ENCODE measurements around the gene VAPB.
"Not testable (repeated sequence)": the region's sequence is repeated elsewhere in the genome, so short reads cannot be mapped to it uniquely, and the experiment has no call there.

Gene VAPB

DNA sequence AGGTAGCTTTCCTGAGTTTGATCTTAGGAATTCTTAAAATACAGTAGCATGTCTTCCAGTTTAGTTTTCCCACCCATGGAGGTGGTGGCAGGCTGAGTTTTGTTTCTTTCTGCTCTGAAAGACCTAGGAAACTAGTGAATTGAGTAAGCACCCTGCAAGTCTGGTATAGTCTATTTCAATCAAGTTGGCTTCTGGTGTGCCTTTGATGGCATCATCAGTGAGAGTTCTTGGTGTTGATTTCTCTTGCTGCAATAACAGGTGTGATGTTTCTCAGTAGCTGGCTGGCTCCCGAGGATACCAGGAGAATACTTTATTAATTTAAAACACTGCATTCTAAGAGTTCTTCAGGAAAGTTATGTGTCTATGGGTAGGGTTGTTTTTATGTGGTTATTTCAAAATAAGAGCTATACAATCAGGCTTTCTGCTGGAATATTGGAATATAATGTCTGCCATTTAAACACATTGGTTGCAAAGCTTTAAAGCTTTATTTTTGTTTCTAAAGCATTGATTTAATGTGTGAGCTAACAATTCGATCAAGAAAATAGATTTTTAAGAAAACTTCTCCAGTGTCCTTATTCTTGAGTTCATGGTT is 19.0 kb downstream of the VAPB start:
- DNase-seq (ENCODE audit: low read depth) = no peak

DNA sequence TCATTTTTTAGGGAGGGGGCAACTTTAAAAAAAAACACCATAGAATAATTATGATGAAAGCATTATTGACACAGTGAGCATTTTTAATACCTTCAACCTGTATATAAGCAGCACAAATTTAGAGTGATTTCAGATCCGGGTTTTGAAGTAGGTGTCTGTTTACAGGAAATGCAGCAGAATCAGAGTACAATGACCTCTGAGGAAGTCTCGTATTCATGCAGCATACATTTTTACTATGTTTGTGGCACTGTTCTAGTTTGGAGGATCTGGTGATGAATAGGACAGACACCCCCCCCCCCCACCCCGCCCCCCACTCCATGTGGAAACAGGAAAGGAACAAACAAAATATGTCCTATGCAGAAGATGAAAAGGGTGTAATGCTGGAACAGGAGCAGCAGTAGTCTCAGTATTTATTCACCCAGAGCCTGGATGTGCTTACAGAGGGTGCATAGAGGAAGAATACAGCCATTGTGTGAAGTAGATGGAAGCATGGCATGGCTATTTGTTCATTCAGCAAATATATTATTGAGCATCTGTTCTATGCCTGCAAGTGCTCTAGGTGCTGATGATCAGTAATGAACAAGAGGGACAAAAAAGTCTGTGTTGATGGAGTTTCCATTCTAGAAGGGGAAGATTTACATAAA is 19.7 kb downstream of the VAPB start:
- DNase-seq (ENCODE audit: low read depth) = no peak

DNA sequence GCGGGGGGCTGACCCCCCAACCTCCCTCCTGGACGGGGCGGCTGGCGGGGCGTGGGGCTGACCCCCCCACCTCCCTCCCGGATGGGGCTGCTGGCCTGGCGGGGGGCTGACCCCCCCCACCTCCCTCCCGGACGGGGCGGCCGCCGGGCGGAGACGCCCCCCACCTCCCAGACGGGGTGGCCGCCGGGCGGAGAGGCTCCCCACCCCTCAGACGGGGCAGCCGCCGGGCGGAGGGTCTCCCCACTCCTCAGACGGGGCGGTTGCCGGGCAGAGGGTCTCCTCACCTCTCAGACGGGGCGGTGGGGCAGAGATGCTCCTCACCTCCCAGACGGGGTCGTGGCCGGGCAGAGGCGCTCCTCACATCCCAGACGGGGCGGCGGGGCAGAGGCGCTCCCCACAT is 25.2 kb downstream of the VAPB start:
- DNase-seq (ENCODE audit: low read depth) = not testable (repeated sequence)

- not testable (repeated sequence) for DNase-seq (ENCODE audit: low read depth)
These were observed 25.8 kb downstream of the VAPB start for GRCh38 chr20:58414786-58415185.

DNA sequence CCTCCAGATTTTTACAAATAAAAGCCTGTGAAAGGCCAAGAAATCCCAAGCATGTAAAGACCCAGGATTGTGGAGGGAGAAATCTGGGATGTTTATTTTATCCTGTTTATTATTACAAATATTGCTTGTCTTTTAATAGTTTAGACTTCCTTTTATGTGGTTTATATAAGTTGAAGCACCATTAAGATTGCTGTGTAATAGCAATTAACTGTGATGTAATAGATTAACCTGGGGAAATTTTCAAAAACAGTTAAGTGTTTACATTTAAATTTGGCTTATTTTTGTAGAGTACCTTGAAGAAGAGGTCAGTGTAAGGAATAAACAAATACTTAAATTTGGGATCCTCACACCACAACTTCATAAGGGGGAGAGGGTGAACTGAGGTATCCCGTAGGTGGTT is 27.0 kb downstream of the VAPB start:
- DNase-seq (ENCODE audit: low read depth) = no peak

DNA sequence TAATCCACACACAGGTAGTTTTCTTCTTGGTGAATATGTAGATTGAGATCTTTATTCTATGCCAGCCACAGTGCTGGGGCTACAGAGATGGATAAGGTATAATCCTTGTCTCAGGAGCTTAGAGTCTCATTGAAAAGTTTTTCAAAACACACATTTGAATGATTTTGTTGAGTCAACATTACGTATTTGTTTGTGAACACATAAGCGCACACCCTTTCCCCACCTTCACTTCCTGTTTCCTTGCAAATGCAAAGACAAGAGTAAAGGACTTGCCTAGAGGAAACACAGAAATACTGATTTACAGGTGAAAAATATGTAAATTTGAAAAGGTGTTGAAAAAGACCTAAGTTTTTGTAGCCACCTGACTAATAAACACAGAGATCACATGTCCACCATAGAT is 27.8 kb downstream of the VAPB start:
- no peak for DNase-seq (ENCODE audit: low read depth)

DNA sequence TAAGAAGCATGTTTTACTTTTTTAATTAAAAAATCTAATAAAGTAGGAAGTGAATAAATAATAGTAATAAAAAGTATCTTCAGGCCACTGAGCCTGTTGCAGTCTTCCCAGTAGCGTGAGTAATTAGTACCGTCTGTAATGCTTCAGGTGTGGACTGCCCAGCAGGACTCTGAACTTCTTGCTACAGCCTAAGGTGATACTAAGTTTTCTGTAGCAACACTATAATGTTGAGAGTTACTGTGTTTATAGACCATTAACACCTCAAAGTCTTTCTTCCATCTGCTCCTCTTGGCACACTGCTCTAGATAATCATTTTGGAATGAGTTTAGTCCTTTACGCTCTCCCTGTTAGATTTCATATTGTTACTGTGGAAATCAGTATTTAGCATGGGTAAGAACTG is 28.4 kb downstream of the VAPB start:
- DNase-seq (ENCODE audit: low read depth) = no peak

GRCh38 chr20:58418949-58419748 is 30.1 kb downstream of the VAPB start:
- DNase-seq (ENCODE audit: low read depth) = no peak

DNA sequence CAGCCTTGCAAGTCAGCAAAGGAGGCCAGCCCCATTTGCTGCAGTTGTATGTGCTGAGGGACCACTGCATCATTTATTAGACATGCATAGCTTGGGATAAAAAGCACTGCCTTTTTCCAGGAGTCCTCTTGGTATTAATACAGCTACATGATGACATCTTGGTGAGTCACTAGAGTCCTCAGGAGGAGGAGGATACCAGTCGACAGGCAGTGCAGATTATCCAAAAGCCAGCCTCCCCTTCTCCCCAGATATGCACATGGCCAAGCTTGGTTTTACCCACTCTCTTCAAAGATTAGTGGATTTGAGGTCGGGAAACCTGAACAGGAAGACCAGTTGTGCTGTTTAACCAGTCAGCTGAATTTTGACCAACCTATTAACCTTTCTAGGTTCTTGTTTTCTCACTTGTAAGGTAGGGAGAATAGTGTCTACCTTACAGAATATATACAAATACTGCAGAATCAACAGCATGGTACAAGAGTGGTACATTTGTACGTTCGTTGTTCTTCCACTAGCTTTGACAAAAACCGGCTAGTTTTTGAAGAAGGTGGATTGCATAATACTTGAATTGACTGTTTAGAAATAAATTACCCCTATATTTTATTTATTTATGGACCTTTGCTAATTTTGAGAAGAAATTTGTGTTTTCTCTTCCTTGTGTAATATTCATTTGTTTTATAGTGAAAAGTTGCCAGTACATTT is 31.9 kb downstream of the VAPB start:
- DNase-seq (ENCODE audit: low read depth) = no peak

GRCh38 chr20:58421497-58421850 is 32.4 kb downstream of the VAPB start:
- DNase-seq (ENCODE audit: low read depth) = no peak

GRCh38 chr20:58424218-58424969 is 35.4 kb downstream of the VAPB start:
- no peak for DNase-seq (ENCODE audit: low read depth)

DNA sequence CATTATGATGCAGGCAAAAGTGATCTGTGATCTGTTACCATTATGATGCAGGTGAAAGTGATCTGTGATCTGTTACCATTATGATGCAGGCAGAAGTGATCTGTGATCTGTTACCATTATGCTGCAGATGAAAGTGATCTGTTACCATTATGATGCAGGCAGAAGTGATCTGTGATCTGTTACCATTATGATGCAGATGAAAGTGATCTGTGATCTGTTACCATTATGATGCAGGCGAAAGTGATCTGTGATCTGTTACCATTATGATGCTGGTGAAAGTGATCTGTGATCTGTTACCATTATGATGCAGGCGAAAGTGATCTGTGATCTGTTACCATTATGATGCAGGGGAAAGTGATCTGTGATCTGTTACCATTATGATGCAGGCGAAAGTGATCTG is 38.5 kb downstream of the VAPB start:
- not testable (repeated sequence) for DNase-seq (ENCODE audit: low read depth)

DNA sequence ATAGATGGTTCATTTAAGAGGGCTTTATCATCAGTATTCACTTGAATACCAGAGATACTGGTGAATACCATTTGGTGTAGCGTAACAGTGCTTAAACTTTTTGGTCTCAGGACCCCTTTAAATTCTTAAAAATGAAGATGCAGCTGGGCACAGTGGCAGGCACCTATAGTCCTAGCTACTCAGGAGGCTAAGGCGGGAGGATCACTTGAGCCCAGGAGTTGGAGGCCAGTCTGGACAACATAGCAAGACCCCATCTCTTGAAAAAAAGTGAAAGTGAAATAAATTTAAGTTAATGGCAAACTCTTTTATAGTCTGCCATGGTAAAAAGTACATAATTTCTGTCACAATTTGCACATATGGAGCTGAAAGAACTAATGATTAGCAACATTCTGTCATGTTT is 39.3 kb downstream of the VAPB start:
- no peak for DNase-seq (ENCODE audit: low read depth)

DNA sequence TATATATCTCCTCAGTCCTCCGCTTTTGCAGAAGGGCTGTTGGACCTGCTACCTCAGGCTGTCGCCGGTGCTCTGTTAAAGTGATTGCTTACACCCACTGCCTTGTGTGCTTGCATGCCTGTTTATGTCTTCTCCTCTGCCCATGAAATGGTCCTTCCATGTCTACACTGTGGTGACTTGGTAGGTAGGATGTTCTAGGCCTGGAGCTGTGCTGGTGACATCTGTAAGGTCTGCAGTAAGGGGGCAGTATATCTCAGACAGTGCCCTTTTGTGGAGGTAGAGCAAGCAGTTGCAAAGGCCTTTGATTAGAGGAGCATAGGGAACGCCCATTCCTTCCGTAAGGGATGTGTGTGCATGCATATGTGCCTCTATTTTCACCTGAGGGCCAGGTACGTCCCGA is 40.3 kb downstream of the VAPB start:
- DNase-seq (ENCODE audit: low read depth) = no peak

GRCh38 chr20:58431134-58431533 is 42.1 kb downstream of the VAPB start:
- no peak for DNase-seq (ENCODE audit: low read depth)

GRCh38 chr20:58432186-58432954 is 43.3 kb downstream of the VAPB start:
- DNase-seq (ENCODE audit: low read depth) = no peak

DNA sequence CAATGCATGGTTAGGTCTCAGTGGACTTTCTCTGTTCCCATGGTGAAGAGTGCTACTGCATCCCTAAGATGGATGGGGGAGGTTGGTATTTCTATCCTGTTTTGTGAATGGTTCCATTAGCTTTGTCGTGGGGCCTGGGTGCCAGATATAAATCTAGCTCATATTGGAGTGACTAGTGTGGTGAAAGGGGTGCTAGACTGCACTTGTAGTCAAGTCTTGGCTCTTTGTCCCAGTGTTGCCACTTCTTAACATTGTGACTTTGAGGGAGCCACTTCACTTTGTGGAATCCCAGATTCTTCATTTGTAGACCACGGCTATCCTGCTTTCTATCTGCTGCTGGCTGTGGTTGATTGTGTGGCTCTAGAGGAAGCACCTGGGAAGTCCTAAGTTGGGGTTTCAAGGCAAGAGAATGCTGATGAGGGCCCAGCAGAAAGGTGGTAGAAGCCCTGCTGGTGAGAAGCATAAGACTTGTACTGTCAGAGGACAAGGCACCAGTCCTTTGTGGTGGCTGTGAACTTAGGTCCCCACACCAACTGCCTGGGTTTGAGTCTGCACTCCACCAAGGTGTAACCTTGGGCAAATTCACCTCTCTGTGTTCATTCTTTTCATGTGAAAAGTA is 44.1 kb downstream of the VAPB start:
- no peak for DNase-seq (ENCODE audit: low read depth)

- no peak for DNase-seq (ENCODE audit: low read depth)
These were observed 44.7 kb downstream of the VAPB start for GRCh38 chr20:58433759-58434158.

DNA sequence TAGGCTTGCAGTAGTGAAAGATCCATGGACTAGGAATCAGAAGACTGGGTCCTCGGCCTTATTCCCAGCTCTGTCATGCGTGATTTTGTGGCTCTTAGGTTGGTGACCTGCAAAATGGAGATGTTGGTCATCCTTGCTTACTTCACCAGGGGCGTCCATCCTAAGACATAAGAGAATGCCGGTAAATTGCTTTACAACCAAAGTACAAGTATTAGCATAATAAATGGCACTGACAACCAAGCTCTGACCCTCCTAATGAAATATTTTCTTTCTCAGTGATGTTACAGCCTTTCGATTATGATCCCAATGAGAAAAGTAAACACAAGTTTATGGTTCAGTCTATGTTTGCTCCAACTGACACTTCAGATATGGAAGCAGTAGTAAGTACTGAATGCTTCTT is 45.3 kb downstream of the VAPB start:
- no peak for DNase-seq (ENCODE audit: low read depth)

GRCh38 chr20:58435237-58435636 is 46.2 kb downstream of the VAPB start:
- DNase-seq (ENCODE audit: low read depth) = no peak
